SJCRH30 (cell line): ENCODE data around the gene ATP1B2. TPM values are rescaled to one million over a fixed set of nuclear protein-coding genes. Genes with fewer than 3 reads are reported as not detected.
A peak's percentile ranks its signal among the peaks of the same experiment; 100 is the strongest.
"Not testable (repeated sequence)": the region's sequence is repeated elsewhere in the genome, so short reads cannot be mapped to it uniquely, and the experiment has no call there.

Experiments used
- DNase-seq, 2 experiments: peaks; one replicate each; pipeline ENCODE4 v3.0.0-alpha.2; 2015 to 2020
- H3K27ac ChIP-seq: fragments of 250-450 bp; sonication (Bioruptor Pico); 2 replicates; pipeline ENCODE4 v1.5.1; 2020; ENCODE audit warnings: mild to moderate bottlenecking, moderate library complexity
- H3K27me3 ChIP-seq: fragments of 250-450 bp; sonication (Bioruptor Pico); 2 replicates; pipeline ENCODE4 v1.5.1; 2020; ENCODE audit warnings: mild to moderate bottlenecking, moderate library complexity
- H3K36me3 ChIP-seq: fragments of 250-450 bp; sonication (Bioruptor Pico); 2 replicates; pipeline ENCODE4 v1.5.1; 2020; ENCODE audit warnings: mild to moderate bottlenecking, moderate library complexity
- H3K4me1 ChIP-seq: fragments of 250-450 bp; sonication (Bioruptor Pico); 2 replicates; pipeline ENCODE4 v1.5.1; 2020; ENCODE audit warnings: mild to moderate bottlenecking, moderate library complexity
- H3K4me3 ChIP-seq: fragments of 250-450 bp; sonication (Bioruptor Pico); 2 replicates; pipeline ENCODE4 v1.5.1; 2020; ENCODE audit warnings: mild to moderate bottlenecking, moderate library complexity
- H3K9me3 ChIP-seq: fragments of 250-450 bp; sonication (Bioruptor Pico); replicated peaks from 2 replicates; pipeline ENCODE4 v1.5.1; 2020; ENCODE audit warnings: mild to moderate bottlenecking, moderate library complexity
- total RNA-seq: library from RNA; depleted of rRNA; stranded (reverse); fragments of >200 nt; shearing (Covaris generic); gene quantifications from 2 replicates; pipeline ENCODE4 v1.2.3, GENCODE V29; 2014; rRNA removed

Gene ATP1B2
- total RNA-seq: 0.04 and 0.10 TPM in 2 replicates

GRCh38 chr17:7650509-7651096 lies at the start of gene ATP1B2:
TSS of gene ATP1B2 (plus strand) at chr17:7650926. CDS start at chr17:7651519, 593 bp downstream.
- Histone ChIP-seq H3K4me1 (no peaks in the 10 kb centered on the region), H3K9me3 (no peaks in the 10 kb centered on the region), H3K36me3 (no peaks in the 10 kb centered on the region), H3K27ac (no peak within 1 kb of the TSS), H3K27me3 (peaks cover 7% of the 10 kb centered on the region; the same call in 1 of the 2 replicates), H3K4me3 (peak within 1 kb of the TSS; percentile 41)
- peak; percentile 83 for DNase-seq

GRCh38 chr17:7606280-7606679 lies 44.4 kb upstream of the ATP1B2 start:
- Histone ChIP-seq H3K36me3 (peaks cover 2% of the 10 kb centered on the region; the same call in 1 of the 2 replicates), H3K9me3 (no peaks in the 10 kb centered on the region), H3K4me1 (no peaks in the 10 kb centered on the region), H3K27me3 (no peaks in the 10 kb centered on the region), H3K27ac (no peak overlapping the region), H3K4me3 (no peak overlapping the region)
- DNase-seq: no peak

GRCh38 chr17:7610641-7611040 lies 40.1 kb upstream of the ATP1B2 start:
- Histone ChIP-seq H3K9me3 (no peaks in the 10 kb centered on the region), H3K27me3 (no peaks in the 10 kb centered on the region), H3K27ac (no peak overlapping the region), H3K36me3 (no peaks in the 10 kb centered on the region), H3K4me1 (peaks cover 6% of the 10 kb centered on the region; the same call in 1 of the 2 replicates), H3K4me3 (no peak overlapping the region)
- no peak for DNase-seq

- no peaks in the 10 kb centered on the region for H3K36me3 ChIP-seq
- no peak overlapping the region for H3K4me3 ChIP-seq
- no peaks in the 10 kb centered on the region for H3K9me3 ChIP-seq
- no peak overlapping the region for H3K27ac ChIP-seq
- H3K27me3 ChIP-seq: no peaks in the 10 kb centered on the region
- DNase-seq: no peak
- H3K4me1 ChIP-seq: peaks cover 6% of the 10 kb centered on the region; the same call in 1 of the 2 replicates
Measured at GRCh38 chr17:7611635-7612293, 39.0 kb upstream of the ATP1B2 start.

GRCh38 chr17:7612294-7612640 lies 38.5 kb upstream of the ATP1B2 start:
- Histone ChIP-seq H3K27me3 (no peaks in the 10 kb centered on the region), H3K4me1 (peaks cover 6% of the 10 kb centered on the region; the same call in 1 of the 2 replicates), H3K9me3 (no peaks in the 10 kb centered on the region), H3K36me3 (no peaks in the 10 kb centered on the region), H3K4me3 (no peak overlapping the region), H3K27ac (no peak overlapping the region)
- DNase-seq: no peak

GRCh38 chr17:7613769-7614424 lies 36.8 kb upstream of the ATP1B2 start:
- no peaks in the 10 kb centered on the region for H3K9me3 ChIP-seq
- H3K27me3 ChIP-seq: no peaks in the 10 kb centered on the region
- DNase-seq: peak in 1 of 2 experiments; percentile 7
- H3K36me3 ChIP-seq: no peaks in the 10 kb centered on the region
- H3K4me1 ChIP-seq: peaks cover 6% of the 10 kb centered on the region; the same call in 1 of the 2 replicates
- H3K27ac ChIP-seq: peak overlapping the region; percentile 58
- H3K4me3 ChIP-seq: peak overlapping the region; percentile 83

GRCh38 chr17:7614425-7615264 lies 36.1 kb upstream of the ATP1B2 start, which contains the start of gene FXR2:
TSS of gene FXR2 (minus strand) at chr17:7614897. CDS start at chr17:7614532, 365 bp downstream.
- Histone ChIP-seq H3K4me3 (peak within 1 kb of the TSS; percentile 83), H3K9me3 (no peaks in the 10 kb centered on the region), H3K36me3 (no peaks in the 10 kb centered on the region), H3K27me3 (no peaks in the 10 kb centered on the region), H3K4me1 (peaks cover 6% of the 10 kb centered on the region; the same call in 1 of the 2 replicates), H3K27ac (peak within 1 kb of the TSS; percentile 58)
- DNase-seq: peak; percentile 98

GRCh38 chr17:7615265-7615747 lies 35.4 kb upstream of the ATP1B2 start:
- Histone ChIP-seq H3K27ac (no peak overlapping the region), H3K36me3 (no peaks in the 10 kb centered on the region), H3K27me3 (no peaks in the 10 kb centered on the region), H3K4me3 (peak overlapping the region; percentile 41), H3K4me1 (peaks cover 6% of the 10 kb centered on the region; the same call in 1 of the 2 replicates), H3K9me3 (no peaks in the 10 kb centered on the region)
- DNase-seq: no peak

- DNase-seq: no peak
- H3K4me3 ChIP-seq: no peak overlapping the region
- no peaks in the 10 kb centered on the region for H3K36me3 ChIP-seq
Measured at GRCh38 chr17:7618608-7619007, 32.1 kb upstream of the ATP1B2 start.

GRCh38 chr17:7620835-7621234 lies 29.9 kb upstream of the ATP1B2 start:
- H3K9me3 ChIP-seq: no peaks in the 10 kb centered on the region

More at GRCh38 chr17:7618608-7619007, 32.1 kb upstream of the ATP1B2 start:
- Histone ChIP-seq H3K4me1 (peaks cover 3% of the 10 kb centered on the region; the same call in 1 of the 2 replicates), H3K9me3 (no peaks in the 10 kb centered on the region), H3K27ac (no peak overlapping the region), H3K27me3 (no peaks in the 10 kb centered on the region)

GRCh38 chr17:7623661-7624060 lies 27.1 kb upstream of the ATP1B2 start:
- DNase-seq: no peak
- no peaks in the 10 kb centered on the region for H3K9me3 ChIP-seq
- no peaks in the 10 kb centered on the region for H3K4me1 ChIP-seq
- H3K36me3 ChIP-seq: no peaks in the 10 kb centered on the region
- no peaks in the 10 kb centered on the region for H3K27me3 ChIP-seq
- H3K27ac ChIP-seq: no peak overlapping the region
- no peak overlapping the region for H3K4me3 ChIP-seq

More at GRCh38 chr17:7620835-7621234, 29.9 kb upstream of the ATP1B2 start:
- Histone ChIP-seq H3K4me1 (no peaks in the 10 kb centered on the region), H3K27ac (no peak overlapping the region), H3K27me3 (no peaks in the 10 kb centered on the region), H3K4me3 (no peak overlapping the region), H3K36me3 (no peaks in the 10 kb centered on the region)
- no peak for DNase-seq

GRCh38 chr17:7625749-7626148 lies 25.0 kb upstream of the ATP1B2 start:
- H3K27ac ChIP-seq, H3K36me3 ChIP-seq, DNase-seq, H3K27me3 ChIP-seq, H3K9me3 ChIP-seq, H3K4me3 ChIP-seq, H3K4me1 ChIP-seq: not testable (repeated sequence)

GRCh38 chr17:7626307-7626706 lies 24.4 kb upstream of the ATP1B2 start:
- H3K36me3 ChIP-seq: no peaks in the 10 kb centered on the region
- H3K27ac ChIP-seq: no peak overlapping the region
- no peak overlapping the region for H3K4me3 ChIP-seq
- H3K9me3 ChIP-seq: no peaks in the 10 kb centered on the region
- H3K27me3 ChIP-seq: no peaks in the 10 kb centered on the region
- H3K4me1 ChIP-seq: no peaks in the 10 kb centered on the region
- no peak for DNase-seq

GRCh38 chr17:7626956-7627249 lies 23.8 kb upstream of the ATP1B2 start:
- DNase-seq: no peak
- Histone ChIP-seq H3K4me1 (no peaks in the 10 kb centered on the region), H3K4me3 (peak overlapping the region; percentile 77), H3K36me3 (no peaks in the 10 kb centered on the region), H3K27me3 (no peaks in the 10 kb centered on the region), H3K27ac (peak overlapping the region; percentile 74; the same call in 1 of the 2 replicates), H3K9me3 (no peaks in the 10 kb centered on the region)
